Measurements from ENCODE around the gene ZFP36L1. TPM values are rescaled to one million over a fixed set of nuclear protein-coding genes. Genes with fewer than 3 reads are reported as not detected.

Gene ZFP36L1
- total and polyA plus RNA-seq, 8 donors: 63.7 to 310 (median 175) TPM

- H3K9me3 ChIP-seq: no peaks in the 10 kb centered on the region
- no peak for FAIRE-seq
- no peaks in the 10 kb centered on the region for H3K36me3 ChIP-seq
- WGBS, 2 donors: 38 to 84% methylated on average over 1 of the region's 1 CpG
- DNase-seq: no peak
- TF ChIP-seq, protein P1, sequence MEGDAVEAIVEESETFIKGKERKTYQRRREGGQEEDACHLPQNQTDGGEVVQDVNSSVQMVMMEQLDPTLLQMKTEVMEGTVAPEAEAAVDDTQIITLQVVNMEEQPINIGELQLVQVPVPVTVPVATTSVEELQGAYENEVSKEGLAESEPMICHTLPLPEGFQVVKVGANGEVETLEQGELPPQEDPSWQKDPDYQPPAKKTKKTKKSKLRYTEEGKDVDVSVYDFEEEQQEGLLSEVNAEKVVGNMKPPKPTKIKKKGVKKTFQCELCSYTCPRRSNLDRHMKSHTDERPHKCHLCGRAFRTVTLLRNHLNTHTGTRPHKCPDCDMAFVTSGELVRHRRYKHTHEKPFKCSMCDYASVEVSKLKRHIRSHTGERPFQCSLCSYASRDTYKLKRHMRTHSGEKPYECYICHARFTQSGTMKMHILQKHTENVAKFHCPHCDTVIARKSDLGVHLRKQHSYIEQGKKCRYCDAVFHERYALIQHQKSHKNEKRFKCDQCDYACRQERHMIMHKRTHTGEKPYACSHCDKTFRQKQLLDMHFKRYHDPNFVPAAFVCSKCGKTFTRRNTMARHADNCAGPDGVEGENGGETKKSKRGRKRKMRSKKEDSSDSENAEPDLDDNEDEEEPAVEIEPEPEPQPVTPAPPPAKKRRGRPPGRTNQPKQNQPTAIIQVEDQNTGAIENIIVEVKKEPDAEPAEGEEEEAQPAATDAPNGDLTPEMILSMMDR (IDR thresholded peaks at IDR 0.05): no peak
- no peak overlapping the region for H3K4me3 ChIP-seq
- H3K4me1 ChIP-seq: no peaks in the 10 kb centered on the region
- no peaks in the 10 kb centered on the region for H3K27me3 ChIP-seq
- no peak for ATAC-seq
- intact Hi-C loops (cut with DNase I): no loop called here
- no peak overlapping the region for H3K27ac ChIP-seq
Measured at GRCh38 chr14:68836082-68836481, 43.2 kb upstream of the ZFP36L1 start.

GRCh38 chr14:68834816-68835215 lies 41.9 kb upstream of the ZFP36L1 start:
- FAIRE-seq: no peak
- Histone ChIP-seq H3K9me3 (no peaks in the 10 kb centered on the region), H3K4me1 (no peaks in the 10 kb centered on the region), H3K4me3 (no peak overlapping the region), H3K27ac (no peak overlapping the region), H3K36me3 (no peaks in the 10 kb centered on the region), H3K27me3 (no peaks in the 10 kb centered on the region)
- 70 to 75% methylated on average over 6 of the region's 6 CpGs for WGBS, 2 donors
- DNase-seq: no peak
- intact Hi-C loops (cut with DNase I): no loop called here
- ATAC-seq: no peak
- TF ChIP-seq, protein P1 (IDR thresholded peaks at IDR 0.05): no peak

GRCh38 chr14:68828698-68829097 lies 35.8 kb upstream of the ZFP36L1 start:
- DNase-seq: no peak
- Histone ChIP-seq H3K4me1 (peaks cover 0 to 4% (median 0%) of the 10 kb centered on the region in 3 donors), H3K4me3 (no peak overlapping the region), H3K27me3 (no peaks in the 10 kb centered on the region), H3K36me3 (no peaks in the 10 kb centered on the region), H3K27ac (no peak overlapping the region), H3K9me3 (no peaks in the 10 kb centered on the region)
- intact Hi-C loops (cut with DNase I): loop anchor here in 1 of 3 donors (10.0 kb wide), 1 partner anchor 904 kb away; no protein-coding TSS in a partner anchor
- TF ChIP-seq, protein P1 (IDR thresholded peaks at IDR 0.05): no peak
- no peak for ATAC-seq
- FAIRE-seq: no peak

GRCh38 chr14:68825729-68826128 lies 32.9 kb upstream of the ZFP36L1 start:
- peak in 2 of 4 donors; percentile 8 to 12 for ATAC-seq
- FAIRE-seq: no peak
- H3K4me3 ChIP-seq: no peak overlapping the region
- peak overlapping the region in 1 of 4 donors; percentile 28 for H3K27ac ChIP-seq
- H3K4me1 ChIP-seq: peaks cover 0 to 4% (median 0%) of the 10 kb centered on the region in 3 donors
- intact Hi-C loops (cut with DNase I): loop anchor here in 1 of 3 donors (10.0 kb wide), 1 partner anchor 901 kb away; no protein-coding TSS in a partner anchor
- no peak for DNase-seq
- TF ChIP-seq, protein P1 (IDR thresholded peaks at IDR 0.05): no peak
- WGBS, 2 donors: 57 to 59% methylated on average over 3 of the region's 3 CpGs
- H3K36me3 ChIP-seq: no peaks in the 10 kb centered on the region
- H3K9me3 ChIP-seq: no peaks in the 10 kb centered on the region
- no peaks in the 10 kb centered on the region for H3K27me3 ChIP-seq

DNA sequence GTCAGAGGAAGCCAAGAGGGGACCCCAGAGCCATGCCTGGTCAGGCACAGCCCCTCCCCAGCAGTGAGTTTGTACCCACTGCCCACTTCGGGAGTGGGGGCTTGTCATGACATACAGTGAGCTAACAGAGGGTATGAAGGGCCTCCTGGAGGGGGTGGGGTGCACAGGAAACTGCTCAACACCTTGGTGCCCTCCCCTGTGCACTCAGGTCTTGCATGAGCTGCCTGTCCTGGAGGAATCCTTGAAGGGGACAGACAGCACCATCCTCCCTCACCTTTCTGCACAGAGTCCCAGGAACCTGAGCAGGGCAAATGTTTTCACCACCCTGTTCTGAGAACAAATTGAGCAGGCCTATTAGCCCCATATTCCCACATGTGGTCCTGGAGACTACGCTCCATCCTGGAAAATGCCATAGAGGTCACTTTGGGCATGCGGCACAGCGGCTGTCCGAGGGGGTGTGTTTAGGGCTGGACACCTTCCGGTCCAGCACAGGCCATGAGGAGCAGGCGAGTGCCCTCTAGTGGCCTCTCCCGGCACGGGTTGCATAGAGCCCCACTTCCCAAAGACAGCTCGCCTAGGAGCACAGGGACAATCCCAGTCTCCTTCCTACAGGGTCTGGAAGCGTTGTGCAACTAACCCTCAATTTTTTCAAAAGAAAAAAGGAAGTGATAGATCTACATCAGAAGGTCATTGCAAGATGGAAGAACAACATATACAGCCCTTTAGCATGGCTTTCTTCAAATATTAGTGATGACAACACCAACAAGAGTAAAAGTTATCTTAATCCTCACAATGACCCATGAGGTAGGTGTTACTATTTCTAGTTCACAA lies 31.9 kb upstream of the ZFP36L1 start:
- Histone ChIP-seq H3K27ac (no peak overlapping the region), H3K27me3 (no peaks in the 10 kb centered on the region), H3K4me1 (peaks cover 0 to 4% (median 0%) of the 10 kb centered on the region in 3 donors), H3K36me3 (no peaks in the 10 kb centered on the region), H3K9me3 (no peaks in the 10 kb centered on the region), H3K4me3 (peak overlapping the region in 2 of 4 donors; percentile 8 to 22)
- peak; percentile 94 to 97 (median 96) for ATAC-seq
- 32 to 38% methylated on average over 11 of the region's 11 CpGs for WGBS, 2 donors
- intact Hi-C loops (cut with DNase I): loop anchor here in 1 of 3 donors (10.0 kb wide), 1 partner anchor 900 kb away; no protein-coding TSS in a partner anchor
- DNase-seq: peak; percentile 78 to 95 (median 90)
- TF ChIP-seq, protein P1 (IDR thresholded peaks at IDR 0.05): peak; percentile 69 to 87 (median 84)
- no peak for FAIRE-seq
